ENCODE data around the gene IFNK. TPM values are rescaled to one million over a fixed set of nuclear protein-coding genes. Genes with fewer than 3 reads are reported as not detected.

Gene IFNK
- total and polyA plus RNA-seq, 12 donors: not detected

DNA sequence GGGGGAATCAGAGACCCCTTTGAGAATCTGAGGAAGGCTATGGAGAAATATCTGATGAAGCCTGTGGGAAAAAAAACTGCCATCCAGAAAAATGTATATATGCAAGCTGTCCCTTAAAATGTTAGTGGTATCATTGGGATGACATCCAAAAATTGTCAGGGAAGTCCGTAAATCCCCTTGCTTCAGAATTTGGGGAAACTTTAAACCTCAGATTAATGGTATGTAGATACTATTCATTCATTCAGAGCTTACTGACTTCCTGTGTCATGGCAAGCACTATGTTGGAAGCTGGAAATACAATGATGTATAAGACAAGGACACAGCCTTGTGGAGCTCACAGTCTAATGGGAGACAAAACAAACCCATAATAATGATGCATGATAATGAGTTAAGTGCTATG lies 16.4 kb downstream of the IFNK start:
- WGBS, 2 donors: 71 to 84% methylated on average over 1 of the region's 1 CpG
- peaks cover 0 to 46% (median 3%) of the 10 kb centered on the region in 9 donors for H3K36me3 ChIP-seq
- intact Hi-C loops (cut with DNase I): loop anchor here in 1 of 10 donors (5.0 kb wide), 1 partner anchor 208 kb away; no protein-coding TSS in a partner anchor
- DNase-seq: no peak
- H3K9me3 ChIP-seq: no peaks in the 10 kb centered on the region
- no peak overlapping the region for H3K4me3 ChIP-seq
- H3K27me3 ChIP-seq: no peaks in the 10 kb centered on the region
- no peak for ATAC-seq
- H3K4me1 ChIP-seq: peaks cover 8 to 24% (median 17%) of the 10 kb centered on the region in 9 donors
- peak overlapping the region in 7 of 10 donors; percentile 29 to 60 (median 51) for H3K27ac ChIP-seq
- TF ChIP-seq CTCF (IDR thresholded peaks at IDR 0.05): no peak

GRCh38 chr9:27541740-27542139 lies 17.6 kb downstream of the IFNK start:
- Histone ChIP-seq H3K27me3 (no peaks in the 10 kb centered on the region), H3K27ac (no peak overlapping the region), H3K9me3 (no peaks in the 10 kb centered on the region), H3K4me3 (no peak overlapping the region), H3K36me3 (peaks cover 0 to 48% (median 7%) of the 10 kb centered on the region in 9 donors), H3K4me1 (peaks cover 8 to 24% (median 17%) of the 10 kb centered on the region in 9 donors)
- WGBS, 2 donors: 87 to 95% methylated on average over 4 of the region's 4 CpGs
- intact Hi-C loops (cut with DNase I): loop anchor here in 1 of 10 donors (5.0 kb wide), 1 partner anchor 209 kb away; no protein-coding TSS in a partner anchor
- no peak for DNase-seq
- no peak for TF ChIP-seq CTCF (IDR thresholded peaks at IDR 0.05)
- peak in 1 of 8 donors; percentile 54 for ATAC-seq

DNA sequence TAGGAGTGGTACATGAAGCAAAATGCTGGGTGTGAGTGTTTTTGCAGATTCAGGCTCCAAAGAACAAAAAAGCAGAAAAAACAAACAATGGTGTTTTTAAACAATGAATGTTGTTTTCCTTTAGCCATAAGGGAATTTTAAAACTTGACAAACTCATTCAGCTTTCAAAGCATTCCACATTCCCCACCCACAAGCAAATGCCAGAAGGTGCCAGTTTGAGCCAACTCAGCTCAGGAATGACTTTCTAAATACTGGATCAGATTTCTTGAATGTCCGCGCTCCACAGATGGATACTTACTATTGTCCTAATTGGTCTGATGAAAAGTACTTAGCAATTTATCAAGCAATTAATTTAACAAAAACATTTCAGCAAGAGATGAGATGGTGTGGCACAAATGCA lies 18.4 kb downstream of the IFNK start:
- no peak for TF ChIP-seq CTCF (IDR thresholded peaks at IDR 0.05)
- no peak overlapping the region for H3K4me3 ChIP-seq
- no peaks in the 10 kb centered on the region for H3K9me3 ChIP-seq
- DNase-seq (no peak), ATAC-seq (no peak)
- peaks cover 0 to 50% (median 7%) of the 10 kb centered on the region in 9 donors for H3K36me3 ChIP-seq
- H3K27me3 ChIP-seq: no peaks in the 10 kb centered on the region
- H3K27ac ChIP-seq: no peak overlapping the region
- WGBS, 2 donors: 81 to 91% methylated on average over 2 of the region's 2 CpGs
- peaks cover 8 to 30% (median 17%) of the 10 kb centered on the region in 9 donors for H3K4me1 ChIP-seq
- intact Hi-C loops (cut with DNase I): loop anchor here in 1 of 10 donors (5.0 kb wide), 1 partner anchor 210 kb away; no protein-coding TSS in a partner anchor

DNA sequence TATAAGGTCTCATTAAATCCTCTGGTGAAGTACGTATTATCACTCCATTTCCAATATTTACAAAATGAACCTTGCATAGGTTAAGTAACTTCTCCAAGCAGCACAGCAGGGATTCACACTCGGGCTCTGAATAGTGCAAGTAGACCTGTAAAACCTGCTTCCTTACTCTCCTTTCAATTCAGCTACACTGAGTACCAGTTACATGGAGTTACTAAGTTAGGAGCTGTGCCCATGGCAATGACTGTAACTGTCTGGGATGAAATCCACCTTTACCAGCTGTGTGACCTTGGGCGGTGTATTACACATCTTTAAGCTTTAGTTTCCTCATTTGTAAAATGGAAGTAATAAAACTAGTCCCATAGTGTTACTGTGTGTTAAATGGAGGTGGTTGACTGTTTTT lies 21.4 kb downstream of the IFNK start:
- no peak for TF ChIP-seq CTCF (IDR thresholded peaks at IDR 0.05)
- ATAC-seq (peak in 1 of 8 donors; percentile 26), DNase-seq (no peak)
- Histone ChIP-seq H3K4me1 (peaks cover under 1 to 18% (median 6%) of the 10 kb centered on the region in 9 donors), H3K27me3 (no peaks in the 10 kb centered on the region), H3K36me3 (peaks cover 0 to 80% (median 10%) of the 10 kb centered on the region in 9 donors), H3K9me3 (no peaks in the 10 kb centered on the region), H3K27ac (no peak overlapping the region), H3K4me3 (no peak overlapping the region)
- 97 to 100% methylated on average over 3 of the region's 3 CpGs for WGBS, 2 donors
- intact Hi-C loops (cut with DNase I): loop anchor here in 4 of 10 donors (5.0 kb wide), 1 partner anchor 213 kb away; no protein-coding TSS in a partner anchor
